Osteoblast (primary cell): ENCODE results near the gene CHMP4B. TPM values are rescaled to one million over a fixed set of nuclear protein-coding genes. Genes with fewer than 3 reads are reported as not detected.

ENCODE experiments used
- DNase-seq: peaks from one replicate; pipeline ENCODE4 v3.0.0; 2011; ENCODE audit warnings: low spot score, mixed read lengths; ENCODE audit not compliant: insufficient read length; ENCODE audit errors: missing footprints
- H2AFZ ChIP-seq: 2 replicates; pipeline ENCODE4 v1.6.0; 2011; ENCODE audit warnings: mild to moderate bottlenecking, low read length
- H3K27ac ChIP-seq: 2 replicates; pipeline ENCODE4 v1.5.1; 2011; ENCODE audit warnings: mild to moderate bottlenecking, low read depth, low read length, moderate library complexity
- H3K27me3 ChIP-seq: 2 replicates; pipeline ENCODE4 v1.6.0; 2012; ENCODE audit warnings: mild to moderate bottlenecking, control low read depth, inconsistent platforms, low read length, moderate library complexity; ENCODE audit not compliant: insufficient read depth
- H3K36me3 ChIP-seq: 2 replicates; pipeline ENCODE4 v1.5.1; 2011; ENCODE audit warnings: mild to moderate bottlenecking, low read length, control low read depth, moderate library complexity; ENCODE audit not compliant: insufficient read depth
- H3K4me1 ChIP-seq: 2 replicates; pipeline ENCODE4 v1.5.1; 2011; ENCODE audit warnings: mild to moderate bottlenecking, low read length, control low read depth, moderate library complexity; ENCODE audit not compliant: insufficient read depth
- H3K4me2 ChIP-seq: 2 replicates; pipeline ENCODE4 v1.6.0; 2011; ENCODE audit warnings: mild to moderate bottlenecking, low read length; ENCODE audit not compliant: insufficient read depth
- H3K4me3 ChIP-seq: fragments of 200-600 bp; sonication (generic); 3 replicates; pipeline ENCODE4 v1.5.1; 2012; ENCODE audit warnings: mild to moderate bottlenecking, low read length, inconsistent platforms; ENCODE audit not compliant: insufficient read depth
- H3K79me2 ChIP-seq: 2 replicates; pipeline ENCODE4 v1.6.0; 2012; ENCODE audit warnings: mild to moderate bottlenecking, low read length, control low read depth, inconsistent platforms; ENCODE audit not compliant: insufficient read depth
- H3K9me3 ChIP-seq: 2 replicates; pipeline ENCODE4 v1.5.1; 2011; ENCODE audit warnings: low read depth, low read length, control low read depth
- H4K20me1 ChIP-seq: 2 replicates; pipeline ENCODE4 v1.6.0; 2012; ENCODE audit warnings: mild to moderate bottlenecking, low read length, control low read depth; ENCODE audit not compliant: insufficient read depth
- CTCF ChIP-seq: IDR thresholded peaks from 2 replicates; pipeline ENCODE4 v1.5.1; 2011; ENCODE audit warnings: mild to moderate bottlenecking, low read depth, low read length, moderate library complexity; ENCODE audit errors: extremely low read depth
- total RNA-seq: library from RNA; depleted of rRNA; stranded (reverse); fragments of >200 nt; gene quantifications from 2 replicates; pipeline ENCODE4 v1.2.3, GENCODE V29; 2012

The CHMP4B gene
- total RNA-seq, 1 donor, result 40.9 TPM

- Histone ChIP-seq H4K20me1 (peaks cover 91% of the 10 kb centered on the region), H3K4me2 (no peak overlapping the region), H3K36me3 (no peaks in the 10 kb centered on the region), H2AFZ (no peak overlapping the region), H3K4me3 (no peak overlapping the region), H3K27me3 (no peaks in the 10 kb centered on the region), H3K79me2 (peaks cover 100% of the 10 kb centered on the region), H3K27ac (no peak overlapping the region), H3K4me1 (peaks cover 19% of the 10 kb centered on the region), H3K9me3 (no peaks in the 10 kb centered on the region)
- DNase-seq, result no peak
- TF ChIP-seq CTCF, result no peak
Measured at GRCh38 chr20:33840759-33841435, 29.7 kb downstream of the CHMP4B start.

GRCh38 chr20:33841436-33841799 lies 30.3 kb downstream of the CHMP4B start:
- H3K4me1 ChIP-seq, result peaks cover 19% of the 10 kb centered on the region
- H3K27me3 ChIP-seq, result no peaks in the 10 kb centered on the region
- H3K79me2 ChIP-seq, result peaks cover 100% of the 10 kb centered on the region
- no peak overlapping the region for H2AFZ ChIP-seq
- H3K9me3 ChIP-seq, result no peaks in the 10 kb centered on the region
- H3K36me3 ChIP-seq, result no peaks in the 10 kb centered on the region
- H3K4me2 ChIP-seq, result no peak overlapping the region
- no peak overlapping the region for H3K27ac ChIP-seq
- no peak for DNase-seq
- H3K4me3 ChIP-seq, result no peak overlapping the region
- H4K20me1 ChIP-seq, result peaks cover 90% of the 10 kb centered on the region
- TF ChIP-seq CTCF, result no peak

- Histone ChIP-seq H3K4me3 (no peak overlapping the region), H3K27ac (no peak overlapping the region), H3K9me3 (no peaks in the 10 kb centered on the region), H3K27me3 (no peaks in the 10 kb centered on the region), H2AFZ (no peak overlapping the region), H4K20me1 (peaks cover 90% of the 10 kb centered on the region), H3K79me2 (peaks cover 100% of the 10 kb centered on the region), H3K36me3 (no peaks in the 10 kb centered on the region), H3K4me1 (peaks cover 19% of the 10 kb centered on the region), H3K4me2 (no peak overlapping the region)
- DNase-seq, result no peak
- no peak for TF ChIP-seq CTCF
Measured at GRCh38 chr20:33842346-33842745, 31.2 kb downstream of the CHMP4B start.

GRCh38 chr20:33843050-33843449 lies 31.9 kb downstream of the CHMP4B start:
- Histone ChIP-seq H3K9me3 (no peaks in the 10 kb centered on the region), H3K27ac (no peak overlapping the region), H3K27me3 (no peaks in the 10 kb centered on the region), H3K4me2 (no peak overlapping the region), H3K36me3 (peaks cover under 1% of the 10 kb centered on the region), H3K4me3 (no peak overlapping the region), H3K4me1 (peaks cover 19% of the 10 kb centered on the region), H4K20me1 (peaks cover 90% of the 10 kb centered on the region), H2AFZ (no peak overlapping the region), H3K79me2 (peaks cover 100% of the 10 kb centered on the region)
- DNase-seq, result no peak
- TF ChIP-seq CTCF, result no peak
